Measurements from ENCODE around the gene NUDT15.
A peak's percentile ranks its signal among the peaks of the same experiment; 100 is the strongest.

Gene NUDT15

GRCh38 chr13:48037346-48038173 is at the start of gene NUDT15 (continued):
- TF ChIP-seq WT1 (tag by site-specific recombination; IDR thresholded peaks at IDR 0.05) (0 out of 2 replicates have a peak, but pooled peaks have one; percentile 66), KLF7 (tag by site-specific recombination; IDR thresholded peaks at IDR 0.05; ENCODE audit: borderline replicate concordance) (no peak; the same call in 1 of the 2 replicates), ZBTB48 (tag by site-specific recombination; IDR thresholded peaks at IDR 0.05) (no peak), ZNF398 (tag by site-specific recombination; IDR thresholded peaks at IDR 0.05) (no peak), IKZF3 (tag by site-specific recombination; IDR thresholded peaks at IDR 0.05) (peak; percentile 74), ZNF701 (tag by site-specific recombination; IDR thresholded peaks at IDR 0.05) (no peak), ZNF24 (tag by site-specific recombination; IDR thresholded peaks at IDR 0.05) (peak; percentile 73), ZNF221 (tag by site-specific recombination; IDR thresholded peaks at IDR 0.05; ENCODE audit: borderline replicate concordance) (no peak), FEZF1 (tag by site-specific recombination; IDR thresholded peaks at IDR 0.05) (peak; percentile 74), KLF8 (tag by site-specific recombination; IDR thresholded peaks at IDR 0.05) (peak; percentile 62; the same call in 1 of the 2 replicates), YY2 (tag by site-specific recombination; IDR thresholded peaks at IDR 0.05) (no peak), ZNF202 (tag by site-specific recombination; IDR thresholded peaks at IDR 0.05; ENCODE audit: borderline replicate concordance) (no peak), ZNF610 (tag by site-specific recombination; IDR thresholded peaks at IDR 0.05; ENCODE audit: borderline replicate concordance) (peak; percentile 73; the same call in 1 of the 2 replicates), ZNF544 (tag by site-specific recombination; IDR thresholded peaks at IDR 0.05) (no peak), ZNF248 (tag by site-specific recombination; IDR thresholded peaks at IDR 0.05) (no peak), ZNF148 (tag by site-specific recombination; IDR thresholded peaks at IDR 0.05; ENCODE audit: borderline replicate concordance) (no peak), SCRT1 (tag by site-specific recombination; IDR thresholded peaks at IDR 0.05; ENCODE audit: borderline replicate concordance) (no peak), ZNF146 (tag by site-specific recombination; IDR thresholded peaks at IDR 0.05) (no peak; the same call in 1 of the 2 replicates), HIC1 (tag by site-specific recombination; IDR thresholded peaks at IDR 0.05) (peak; percentile 51; the same call in 1 of the 2 replicates), INSM2 (tag by site-specific recombination; IDR thresholded peaks at IDR 0.05) (peak; percentile 74), GFI1B (tag by site-specific recombination; IDR thresholded peaks at IDR 0.05) (peak; percentile 55), ZNF239 (tag by site-specific recombination; IDR thresholded peaks at IDR 0.05) (no peak), YY1 (tag by site-specific recombination; IDR thresholded peaks at IDR 0.05) (peak; percentile 58)
- TF ChIP-seq, protein P1, sequence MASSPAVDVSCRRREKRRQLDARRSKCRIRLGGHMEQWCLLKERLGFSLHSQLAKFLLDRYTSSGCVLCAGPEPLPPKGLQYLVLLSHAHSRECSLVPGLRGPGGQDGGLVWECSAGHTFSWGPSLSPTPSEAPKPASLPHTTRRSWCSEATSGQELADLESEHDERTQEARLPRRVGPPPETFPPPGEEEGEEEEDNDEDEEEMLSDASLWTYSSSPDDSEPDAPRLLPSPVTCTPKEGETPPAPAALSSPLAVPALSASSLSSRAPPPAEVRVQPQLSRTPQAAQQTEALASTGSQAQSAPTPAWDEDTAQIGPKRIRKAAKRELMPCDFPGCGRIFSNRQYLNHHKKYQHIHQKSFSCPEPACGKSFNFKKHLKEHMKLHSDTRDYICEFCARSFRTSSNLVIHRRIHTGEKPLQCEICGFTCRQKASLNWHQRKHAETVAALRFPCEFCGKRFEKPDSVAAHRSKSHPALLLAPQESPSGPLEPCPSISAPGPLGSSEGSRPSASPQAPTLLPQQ (tag by site-specific recombination; IDR thresholded peaks at IDR 0.05), result 0 out of 2 replicates have a peak, but pooled peaks have one; percentile 36
- TF ChIP-seq, protein P2, sequence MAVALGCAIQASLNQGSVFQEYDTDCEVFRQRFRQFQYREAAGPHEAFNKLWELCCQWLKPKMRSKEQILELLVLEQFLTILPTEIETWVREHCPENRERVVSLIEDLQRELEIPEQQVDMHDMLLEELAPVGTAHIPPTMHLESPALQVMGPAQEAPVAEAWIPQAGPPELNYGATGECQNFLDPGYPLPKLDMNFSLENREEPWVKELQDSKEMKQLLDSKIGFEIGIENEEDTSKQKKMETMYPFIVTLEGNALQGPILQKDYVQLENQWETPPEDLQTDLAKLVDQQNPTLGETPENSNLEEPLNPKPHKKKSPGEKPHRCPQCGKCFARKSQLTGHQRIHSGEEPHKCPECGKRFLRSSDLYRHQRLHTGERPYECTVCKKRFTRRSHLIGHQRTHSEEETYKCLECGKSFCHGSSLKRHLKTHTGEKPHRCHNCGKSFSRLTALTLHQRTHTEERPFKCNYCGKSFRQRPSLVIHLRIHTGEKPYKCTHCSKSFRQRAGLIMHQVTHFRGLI (tag by site-specific recombination; IDR thresholded peaks at IDR 0.05), result peak; percentile 47
